ENCODE results near the gene TSC22D1.

TSC22D1 gene

GRCh38 chr13:44432650-44433049 lies 143.5 kb downstream of the TSC22D1 start:
- in situ Hi-C loops (cut with HindIII; ENCODE audit: low sequenced_read_pairs) = loop anchor here (25.0 kb wide), 1 partner anchor 120 kb away; no protein-coding TSS in a partner anchor
- no peak overlapping the region for H3K4me3 ChIP-seq (ENCODE audit: low read depth, low read length)
- TF ChIP-seq, protein P1, sequence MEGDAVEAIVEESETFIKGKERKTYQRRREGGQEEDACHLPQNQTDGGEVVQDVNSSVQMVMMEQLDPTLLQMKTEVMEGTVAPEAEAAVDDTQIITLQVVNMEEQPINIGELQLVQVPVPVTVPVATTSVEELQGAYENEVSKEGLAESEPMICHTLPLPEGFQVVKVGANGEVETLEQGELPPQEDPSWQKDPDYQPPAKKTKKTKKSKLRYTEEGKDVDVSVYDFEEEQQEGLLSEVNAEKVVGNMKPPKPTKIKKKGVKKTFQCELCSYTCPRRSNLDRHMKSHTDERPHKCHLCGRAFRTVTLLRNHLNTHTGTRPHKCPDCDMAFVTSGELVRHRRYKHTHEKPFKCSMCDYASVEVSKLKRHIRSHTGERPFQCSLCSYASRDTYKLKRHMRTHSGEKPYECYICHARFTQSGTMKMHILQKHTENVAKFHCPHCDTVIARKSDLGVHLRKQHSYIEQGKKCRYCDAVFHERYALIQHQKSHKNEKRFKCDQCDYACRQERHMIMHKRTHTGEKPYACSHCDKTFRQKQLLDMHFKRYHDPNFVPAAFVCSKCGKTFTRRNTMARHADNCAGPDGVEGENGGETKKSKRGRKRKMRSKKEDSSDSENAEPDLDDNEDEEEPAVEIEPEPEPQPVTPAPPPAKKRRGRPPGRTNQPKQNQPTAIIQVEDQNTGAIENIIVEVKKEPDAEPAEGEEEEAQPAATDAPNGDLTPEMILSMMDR (IDR thresholded peaks at IDR 0.05; ENCODE audit: low read depth, low read length) = no peak
- DNase-seq (ENCODE audit: low read depth, low spot score) = peak; percentile 49

DNA sequence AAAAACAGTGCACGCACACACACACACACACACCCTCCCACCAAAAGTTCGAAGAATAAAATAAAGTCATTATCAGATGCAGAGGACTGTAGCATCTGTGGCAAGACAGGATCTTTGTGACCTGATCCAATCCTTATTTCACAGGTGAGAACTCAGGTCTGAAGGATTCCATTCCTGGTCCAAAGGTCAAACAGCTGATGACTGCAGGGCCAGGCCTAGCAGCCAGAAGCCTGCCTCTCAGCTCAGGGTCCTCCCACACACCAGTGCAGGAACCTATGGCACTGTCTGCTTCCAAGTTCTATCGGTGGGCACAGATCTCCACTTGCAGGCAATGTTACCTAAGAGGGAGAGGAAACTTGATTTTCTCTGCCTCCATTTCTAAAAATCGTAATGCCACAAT lies 145.0 kb downstream of the TSC22D1 start:
- no peak for DNase-seq (ENCODE audit: low read depth, low spot score)
- TF ChIP-seq, protein P1 (IDR thresholded peaks at IDR 0.05; ENCODE audit: low read depth, low read length) = no peak
- no peak overlapping the region for H3K4me3 ChIP-seq (ENCODE audit: low read depth, low read length)
- in situ Hi-C loops (cut with HindIII; ENCODE audit: low sequenced_read_pairs) = loop anchor here (25.0 kb wide), 1 partner anchor 119 kb away; no protein-coding TSS in a partner anchor

- in situ Hi-C loops (cut with HindIII; ENCODE audit: low sequenced_read_pairs) = loop anchor here (25.0 kb wide), 1 partner anchor 117 kb away; no protein-coding TSS in a partner anchor
- TF ChIP-seq, protein P1 (IDR thresholded peaks at IDR 0.05; ENCODE audit: low read depth, low read length) = no peak
- no peak for DNase-seq (ENCODE audit: low read depth, low spot score)
- H3K4me3 ChIP-seq (ENCODE audit: low read depth, low read length) = no peak overlapping the region
Measured at GRCh38 chr13:44429311-44429710, 146.8 kb downstream of the TSC22D1 start.

DNA sequence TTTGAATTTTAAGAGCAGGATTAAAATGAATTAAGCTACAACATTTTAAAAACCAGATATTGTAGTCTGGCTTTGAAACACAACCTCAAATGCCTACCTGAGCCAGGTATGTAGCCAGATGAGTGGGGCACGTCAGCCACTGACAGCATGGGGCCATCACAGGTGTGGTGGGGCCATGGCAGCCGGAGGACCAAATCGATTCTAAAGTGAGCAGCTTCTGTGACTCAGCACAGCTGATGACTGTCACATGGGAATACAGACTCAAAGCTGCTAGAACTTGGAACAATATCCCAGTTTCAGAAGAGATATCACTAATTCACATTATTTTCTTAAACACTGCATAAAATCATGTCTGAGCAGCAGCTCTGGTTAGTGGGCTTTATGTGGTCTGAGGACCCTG lies 149.7 kb downstream of the TSC22D1 start:
- in situ Hi-C loops (cut with HindIII; ENCODE audit: low sequenced_read_pairs) = loop anchor here (25.0 kb wide), 1 partner anchor 114 kb away; no protein-coding TSS in a partner anchor
- H3K4me3 ChIP-seq (ENCODE audit: low read depth, low read length) = no peak overlapping the region
- DNase-seq (ENCODE audit: low read depth, low spot score) = no peak
- TF ChIP-seq, protein P1 (IDR thresholded peaks at IDR 0.05; ENCODE audit: low read depth, low read length) = no peak

GRCh38 chr13:44425815-44426078 lies 150.4 kb downstream of the TSC22D1 start:
- in situ Hi-C loops (cut with HindIII; ENCODE audit: low sequenced_read_pairs) = loop anchor here (25.0 kb wide), 1 partner anchor 113 kb away; no protein-coding TSS in a partner anchor
- TF ChIP-seq, protein P1 (IDR thresholded peaks at IDR 0.05; ENCODE audit: low read depth, low read length) = no peak
- no peak for DNase-seq (ENCODE audit: low read depth, low spot score)
- H3K4me3 ChIP-seq (ENCODE audit: low read depth, low read length) = no peak overlapping the region

DNA sequence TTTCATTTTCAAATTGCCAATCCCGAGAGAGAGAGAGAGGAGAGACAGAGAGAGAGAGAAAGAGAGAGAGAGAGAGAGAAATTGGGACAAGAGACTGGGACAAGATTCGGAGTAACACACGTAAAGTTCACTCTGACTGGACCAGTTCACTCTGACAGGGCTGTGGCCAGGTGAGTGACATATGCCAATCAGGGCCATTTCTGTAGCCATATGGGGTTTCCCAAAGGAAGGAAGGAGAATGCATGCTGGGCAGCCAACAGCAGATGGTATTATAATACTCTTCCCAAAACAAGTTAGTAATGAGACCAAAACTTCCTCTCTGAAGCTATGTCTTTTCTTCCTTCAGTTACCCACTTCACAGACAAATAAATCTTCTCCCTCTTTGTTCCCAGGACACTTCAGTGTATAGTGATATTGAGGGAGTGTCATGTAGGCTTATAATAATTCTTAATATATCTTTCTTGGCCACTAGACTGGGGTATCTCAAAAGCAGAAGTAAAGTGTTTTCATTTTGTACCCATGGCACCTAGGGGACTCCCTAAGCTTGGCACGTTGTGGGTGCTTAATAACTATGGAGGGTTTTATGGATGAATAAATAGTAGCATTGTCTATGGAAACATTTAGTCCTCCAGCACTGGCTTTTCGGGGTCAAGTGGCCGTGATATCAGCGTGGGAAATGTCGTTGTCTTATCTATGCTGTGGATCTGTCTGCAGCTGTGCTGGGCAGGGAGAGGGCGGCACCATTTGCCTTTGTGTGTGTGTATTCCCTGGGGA lies 150.9 kb downstream of the TSC22D1 start:
- TF ChIP-seq, protein P1 (IDR thresholded peaks at IDR 0.05; ENCODE audit: low read depth, low read length) = no peak
- in situ Hi-C loops (cut with HindIII; ENCODE audit: low sequenced_read_pairs) = loop anchor here (25.0 kb wide), 1 partner anchor 113 kb away; no protein-coding TSS in a partner anchor
- no peak overlapping the region for H3K4me3 ChIP-seq (ENCODE audit: low read depth, low read length)
- DNase-seq (ENCODE audit: low read depth, low spot score) = no peak

All from astrocyte of the spinal cord (primary cell).